Measurements from ENCODE around the gene THRSP.

- no peak for TF ChIP-seq ZBTB33 (IDR thresholded peaks at IDR 0.05; ENCODE audit: extremely low read depth, insufficient replicate concordance, low read length)
- no peak for TF ChIP-seq POLR2A (IDR thresholded peaks at IDR 0.05; ENCODE audit: borderline replicate concordance, extremely low read depth, insufficient read depth, insufficient read length)
- no peak for TF ChIP-seq EZH2 (IDR thresholded peaks at IDR 0.05)
- TF ChIP-seq SP1 (IDR thresholded peaks at IDR 0.05; ENCODE audit: low read depth) = no peak
- TF ChIP-seq, protein P1, sequence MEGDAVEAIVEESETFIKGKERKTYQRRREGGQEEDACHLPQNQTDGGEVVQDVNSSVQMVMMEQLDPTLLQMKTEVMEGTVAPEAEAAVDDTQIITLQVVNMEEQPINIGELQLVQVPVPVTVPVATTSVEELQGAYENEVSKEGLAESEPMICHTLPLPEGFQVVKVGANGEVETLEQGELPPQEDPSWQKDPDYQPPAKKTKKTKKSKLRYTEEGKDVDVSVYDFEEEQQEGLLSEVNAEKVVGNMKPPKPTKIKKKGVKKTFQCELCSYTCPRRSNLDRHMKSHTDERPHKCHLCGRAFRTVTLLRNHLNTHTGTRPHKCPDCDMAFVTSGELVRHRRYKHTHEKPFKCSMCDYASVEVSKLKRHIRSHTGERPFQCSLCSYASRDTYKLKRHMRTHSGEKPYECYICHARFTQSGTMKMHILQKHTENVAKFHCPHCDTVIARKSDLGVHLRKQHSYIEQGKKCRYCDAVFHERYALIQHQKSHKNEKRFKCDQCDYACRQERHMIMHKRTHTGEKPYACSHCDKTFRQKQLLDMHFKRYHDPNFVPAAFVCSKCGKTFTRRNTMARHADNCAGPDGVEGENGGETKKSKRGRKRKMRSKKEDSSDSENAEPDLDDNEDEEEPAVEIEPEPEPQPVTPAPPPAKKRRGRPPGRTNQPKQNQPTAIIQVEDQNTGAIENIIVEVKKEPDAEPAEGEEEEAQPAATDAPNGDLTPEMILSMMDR (IDR thresholded peaks at IDR 0.05 in 2 of 3, conservative IDR thresholded peaks at IDR 0.05 in 1 of 3; ENCODE audit: borderline replicate concordance in 1 of 3, insufficient read depth in 1 of 3, low read depth in 2 of 3, low read length in 2 of 3) = no peak
- no peak for TF ChIP-seq SIN3A (IDR thresholded peaks at IDR 0.05; ENCODE audit: low read depth)
Measured at GRCh38 chr11:78076733-78077403, 13.2 kb downstream of the THRSP start.
